GM12878 (cell line): ENCODE measurements around the gene SPINT2. TPM values are rescaled to one million over a fixed set of nuclear protein-coding genes. Genes with fewer than 3 reads are reported as not detected.

Source experiments
- ATAC-seq: fragments of 200-7000 bp; cut with Tn5 transposase; 3 replicates; pipeline ENCODE4 v1.9.1; 2020; ENCODE audit warnings: mild to moderate bottlenecking, moderate library complexity
- BruUV-seq: library from RNA; stranded (reverse); fragments of 400-500 nt; replicated peaks from 2 replicates; lab custom pipeline; 2021; lab: Mats Ljungman, UMichigan
- CTCF ChIA-PET: fragments of 300-600 bp; sonication (Branson Sonifier 250); formaldehyde crosslinking; extraction: SDS; loops from one replicate; lab custom pipeline; 2021; ENCODE audit warnings: inconsistent platforms; lab: Yijun Ruan, JAX
- POLR2A ChIA-PET: fragments of 350-600 bp; formaldehyde crosslinking; extraction: SDS; loops from one replicate; lab custom pipeline; 2021; ENCODE audit warnings: inconsistent platforms; lab: Charles Lee
- RAD21 ChIA-PET: fragments of 300-600 bp; sonication (Branson Sonifier 250); formaldehyde crosslinking; loops from one replicate; lab custom pipeline; 2023; ENCODE audit warnings: antibody characterized with exemption; ENCODE audit not compliant: unreplicated experiment; lab: Charles Lee
- SMC1A ChIA-PET: fragments of 300-600 bp; sonication (Branson Sonifier 250); formaldehyde crosslinking; loops from one replicate; lab custom pipeline; 2023; ENCODE audit not compliant: unreplicated experiment, uncharacterized antibody; lab: Charles Lee
- DNase-seq: peaks from one replicate; pipeline ENCODE4 v3.0.0-alpha.2; 2011; ENCODE audit warnings: low read depth, low spot score
- FAIRE-seq: peaks from 3 replicates; lab custom pipeline; 2011; peaks lifted over from hg19 to GRCh38; lab: Jason Lieb, UNC
- H2AFZ ChIP-seq: 2 replicates; pipeline ENCODE4 v1.6.0; 2011; ENCODE audit warnings: low read depth, low read length, control low read depth; ENCODE audit not compliant: control insufficient read depth
- H3K27ac ChIP-seq: 2 replicates; pipeline ENCODE4 v1.5.1; 2011; ENCODE audit warnings: control low read depth; ENCODE audit not compliant: control insufficient read depth, insufficient read depth
- H3K27me3 ChIP-seq, 2 experiments: replicated peaks in 1 of 2; 2 replicates each; pipeline versions ENCODE4 v1.6.0 to v1.6.1; 2011; ENCODE audit warnings: low read length in 1 of 2; ENCODE audit not compliant: control insufficient read depth in 2 of 2, insufficient read depth in 2 of 2
- H3K36me3 ChIP-seq, 2 experiments: 2 replicates each; pipeline ENCODE4 v1.5.1; 2011; ENCODE audit warnings: low read length in 1 of 2; ENCODE audit not compliant: control insufficient read depth in 2 of 2, insufficient read depth in 2 of 2
- H3K4me1 ChIP-seq: 2 replicates; pipeline ENCODE4 v1.6.1; 2011; ENCODE audit warnings: mild to moderate bottlenecking, low read length, moderate library complexity, mixed read lengths; ENCODE audit not compliant: control insufficient read depth, insufficient read depth
- H3K4me2 ChIP-seq: 2 replicates; pipeline ENCODE4 v1.6.0; 2011; ENCODE audit warnings: control low read depth; ENCODE audit not compliant: control insufficient read depth, insufficient read depth
- H3K4me3 ChIP-seq: fragments of 200-600 bp; sonication (generic); 2 replicates; pipeline ENCODE4 v1.5.1; 2016
- H3K79me2 ChIP-seq: 2 replicates; pipeline ENCODE4 v1.6.0; 2011; ENCODE audit warnings: low read length; ENCODE audit not compliant: control insufficient read depth, insufficient read depth
- H3K9ac ChIP-seq: 2 replicates; pipeline ENCODE4 v1.8.0; 2011; ENCODE audit warnings: low read length, control low read depth, mixed read lengths; ENCODE audit not compliant: control insufficient read depth, insufficient read depth
- H3K9me3 ChIP-seq: replicated peaks from 3 replicates; pipeline ENCODE4 v1.5.1; 2011; ENCODE audit warnings: mild to moderate bottlenecking, low read length; ENCODE audit not compliant: control insufficient read depth, insufficient read depth
- H4K20me1 ChIP-seq: 2 replicates; pipeline ENCODE4 v1.6.0; 2011; ENCODE audit not compliant: control insufficient read depth, insufficient read depth
- ATF3 ChIP-seq: IDR thresholded peaks from 2 replicates; pipeline ENCODE4 v1.6.1; 2011; ENCODE audit warnings: low read depth, mild to moderate bottlenecking, low read length, moderate library complexity, borderline replicate concordance; ENCODE audit errors: extremely low read depth
- ATF7 ChIP-seq: fragments of 450-650 bp; IDR thresholded peaks from 2 replicates; pipeline ENCODE4 v1.6.1; 2016; ENCODE audit warnings: low read depth, mild to moderate bottlenecking
- CBX5 ChIP-seq: sonication (generic); IDR thresholded peaks from 2 replicates; pipeline ENCODE4 v1.6.1; 2016; ENCODE audit warnings: low read depth, moderate library complexity, mild to moderate bottlenecking, inconsistent platforms
- CEBPB ChIP-seq, 2 experiments: fragments of 150-350 bp in 1 of 2; IDR thresholded peaks; 2 replicates each; pipeline ENCODE4 v1.6.1; 2012 to 2014; ENCODE audit warnings: low read depth in 2 of 2, low read length in 2 of 2, borderline replicate concordance in 1 of 2, inconsistent platforms in 1 of 2
- CHD4 ChIP-seq: fragments of 200-600 bp; sonication (generic); IDR thresholded peaks from 2 replicates; pipeline ENCODE4 v1.6.1; 2016; ENCODE audit warnings: mild to moderate bottlenecking
- CUX1 ChIP-seq: IDR thresholded peaks from 2 replicates; pipeline ENCODE4 v1.6.1; 2012; ENCODE audit warnings: improper control_type of control experiment, low read depth, low read length; ENCODE audit not compliant: insufficient replicate concordance
- JUNB ChIP-seq: IDR thresholded peaks from 2 replicates; pipeline ENCODE4 v1.6.1; 2016; ENCODE audit warnings: antibody characterized with exemption, mild to moderate bottlenecking
- KDM1A ChIP-seq: fragments of 200-600 bp; sonication (generic); IDR thresholded peaks from 2 replicates; pipeline ENCODE4 v1.6.1; 2016; ENCODE audit warnings: borderline replicate concordance
- MAX ChIP-seq: IDR thresholded peaks from 2 replicates; pipeline ENCODE4 v1.6.1; 2012; ENCODE audit warnings: low read depth, low read length, improper control_type of control experiment
- MXI1 ChIP-seq: fragments of 150-350 bp; IDR thresholded peaks from 2 replicates; pipeline ENCODE4 v1.6.1; 2011; ENCODE audit warnings: low read depth, mild to moderate bottlenecking, inconsistent platforms, low read length, improper control_type of control experiment
- NBN ChIP-seq: fragments of 450-650 bp; IDR thresholded peaks from 2 replicates; pipeline ENCODE4 v1.6.1; 2016
- NFYB ChIP-seq: IDR thresholded peaks from 2 replicates; pipeline ENCODE4 v1.6.1; 2011; ENCODE audit warnings: low read depth, mild to moderate bottlenecking, low read length, improper control_type of control experiment, moderate library complexity; ENCODE audit not compliant: insufficient read depth
- NR2F1 ChIP-seq: fragments of 450-650 bp; conservative IDR thresholded peaks from 2 replicates; pipeline ENCODE4 v1.6.1; 2017; ENCODE audit warnings: mild to moderate bottlenecking
- SIX5 ChIP-seq: IDR thresholded peaks from 2 replicates; pipeline ENCODE4 v1.6.1; 2011; ENCODE audit warnings: mild to moderate bottlenecking, low read depth, low read length, moderate library complexity; ENCODE audit not compliant: severe bottlenecking
- SPI1 ChIP-seq: IDR thresholded peaks from 2 replicates; pipeline ENCODE4 v1.6.1; 2011; ENCODE audit warnings: low read depth, mild to moderate bottlenecking, low read length, moderate library complexity, borderline replicate concordance; ENCODE audit not compliant: insufficient read depth
- SUZ12 ChIP-seq: fragments of 200-600 bp; sonication (generic); IDR thresholded peaks from one replicate; pipeline ENCODE4 v1.6.1; 2018; ENCODE audit warnings: antibody characterized with exemption, mild to moderate bottlenecking; ENCODE audit not compliant: unreplicated experiment
- ZBTB33 ChIP-seq: fragments of 450-650 bp; IDR thresholded peaks from 2 replicates; pipeline ENCODE4 v1.6.1; 2017; ENCODE audit warnings: mild to moderate bottlenecking
- WGBS: methylation state at CpG from one replicate; pipeline ENCODE4 v1.1.6; 2016; ENCODE audit warnings: low lambda C conversion rate; ENCODE audit not compliant: insufficient replicate concordance, insufficient coverage; ENCODE audit errors: missing lambda C conversion rate; 5-methylcytosine and 5-hydroxymethylcytosine counted together
- in situ Hi-C: fragments of 300-500 bp; cut with MboI; formaldehyde crosslinking; loops from 9 replicates; pipeline ENCODE4 v1.14.3; 2018; ENCODE audit warnings: mixed read lengths
- intact Hi-C: fragments of 100-400 bp; cut with micrococcal nuclease; formaldehyde crosslinking; loops from one replicate; pipeline ENCODE4 v1.14.2; 2022; ENCODE audit not compliant: unreplicated experiment
- polyA plus RNA-seq, 11 experiments: library from polyadenylated mRNA; depleted of rRNA in 4 of 11; unstranded in 6 of 11; stranded (reverse) in 5 of 11; fragments of >200 nt; fragmentation: Nextera tagmentation in 4 of 11; fragmentation: Illumina TruSeq in 1 of 11; extraction: Ambion mirVana in 4 of 11; extraction: Trizol in 1 of 11; gene quantifications; 1 replicate in 1 of 11; 2 replicates in 10 of 11; pipeline versions ENCODE4 v1.2.1 to v1.2.3, GENCODE V29; 2011 to 2016; ENCODE audit warnings: inconsistent platforms in 2 of 11, missing spikeins in 2 of 11, low read depth in 1 of 11
- total RNA-seq, 4 experiments: library from RNA; depleted of rRNA in 3 of 4; stranded (reverse); fragments of >200 nt in 3 of 4; fragmentation: Illumina TruSeq in 1 of 4; extraction: Trizol in 1 of 4; gene quantifications; 2 replicates each; pipeline versions ENCODE4 v1.2.1 to v1.2.3, GENCODE V29; 2013 to 2021

The SPINT2 gene
- total and polyA plus RNA-seq, 10 of the 15 experiments (the other 5 are each of a cell fraction or from before 2014, with no cell fraction given): 0.15 to 26.5 (median 17.5) TPM

- SMC1A ChIA-PET: no interaction called here
- Histone ChIP-seq H3K9me3 (no peaks in the 10 kb centered on the region), H3K27ac (no peak overlapping the region), H2AFZ (no peak overlapping the region)
- ATAC-seq (no peak), DNase-seq (no peak)
- RAD21 ChIA-PET: no interaction called here
- TF ChIP-seq CUX1 (no peak), ZBTB33 (no peak), JUNB (no peak), ATF7 (no peak), NBN (no peak), SIX5 (no peak), MXI1 (no peak), CEBPB (IDR thresholded peaks at IDR 0.05; ENCODE audit: borderline replicate concordance in 1 of 2, low read depth in 2 of 2, low read length in 2 of 2) (no peak), ATF3 (no peak), SUZ12 (no peak), NR2F1 (no peak), KDM1A (no peak), SPI1 (no peak), NFYB (no peak), CHD4 (no peak), MAX (no peak), CBX5 (no peak)
- TF ChIP-seq, all 136 proteins: peak for 0
- intact Hi-C loops: no loop called here
- no peak overlapping the region for H3K4me2 ChIP-seq
- ChIA-PET CTCF (no interaction called here), POLR2A (no interaction called here)
- H3K79me2 ChIP-seq: no peaks in the 10 kb centered on the region
- no peaks in the 10 kb centered on the region for H3K4me1 ChIP-seq
- BruUV-seq: no TSS peak
- peaks cover 0 to 11% of the 10 kb centered on the region in 2 experiments; a peak in 3 of 4 replicates for H3K36me3 ChIP-seq
- WGBS: 87% methylated on average over 20 of the region's 24 CpGs
- in situ Hi-C loops: no loop called here
- H4K20me1 ChIP-seq: no peaks in the 10 kb centered on the region
- H3K4me3 ChIP-seq: no peak overlapping the region
- H3K27me3 ChIP-seq: no peaks in the 10 kb centered on the region
- no peak for FAIRE-seq
- H3K9ac ChIP-seq: no peak overlapping the region
These were observed 44.7 kb downstream of the SPINT2 start for GRCh38 chr19:38308926-38309614.
